ENCODE data around the gene POLR3G. TPM values are rescaled to one million over a fixed set of nuclear protein-coding genes. Genes with fewer than 3 reads are reported as not detected.

The POLR3G gene
- total RNA-seq, 1 experiment from 2014 or later = 4.4 TPM

GRCh38 chr5:90562341-90562740 lies 87.7 kb downstream of the POLR3G start:
- Histone ChIP-seq H2AFZ (no peak overlapping the region), H3F3A (ENCODE audit: insufficient read depth, low read depth) (no peaks in the 10 kb centered on the region), H3K27ac (no peak overlapping the region), H3K4me3 (no peak overlapping the region), H3K4me1 (replicated peaks; ENCODE audit: insufficient read depth) (0 out of 2 replicates have a peak, but pooled peaks cover 4% of the 10 kb centered on the region), H3K9me3 (ENCODE audit: insufficient read depth, low read depth) (peaks cover 5% of the 10 kb centered on the region; the same call in 1 of the 2 replicates), H4K20me1 (ENCODE audit: insufficient read depth) (no peaks in the 10 kb centered on the region), H3K4me2 (no peak overlapping the region), H3K79me2 (ENCODE audit: low read depth) (no peaks in the 10 kb centered on the region), H3K9me2 (ENCODE audit: insufficient read depth) (no peaks in the 10 kb centered on the region), H3K36me3 (ENCODE audit: low read depth) (no peaks in the 10 kb centered on the region), H3K27me3 (ENCODE audit: insufficient read depth, low read depth) (peaks cover 7% of the 10 kb centered on the region; the same call in 1 of the 2 replicates)
- ChIA-PET CTCF (no interaction called here), POLR2A (ENCODE audit: unreplicated experiment) (no interaction called here)
- intact Hi-C loops (cut with micrococcal nuclease; ENCODE audit: unreplicated experiment) = no loop called here
- TF ChIP-seq, protein P1, sequence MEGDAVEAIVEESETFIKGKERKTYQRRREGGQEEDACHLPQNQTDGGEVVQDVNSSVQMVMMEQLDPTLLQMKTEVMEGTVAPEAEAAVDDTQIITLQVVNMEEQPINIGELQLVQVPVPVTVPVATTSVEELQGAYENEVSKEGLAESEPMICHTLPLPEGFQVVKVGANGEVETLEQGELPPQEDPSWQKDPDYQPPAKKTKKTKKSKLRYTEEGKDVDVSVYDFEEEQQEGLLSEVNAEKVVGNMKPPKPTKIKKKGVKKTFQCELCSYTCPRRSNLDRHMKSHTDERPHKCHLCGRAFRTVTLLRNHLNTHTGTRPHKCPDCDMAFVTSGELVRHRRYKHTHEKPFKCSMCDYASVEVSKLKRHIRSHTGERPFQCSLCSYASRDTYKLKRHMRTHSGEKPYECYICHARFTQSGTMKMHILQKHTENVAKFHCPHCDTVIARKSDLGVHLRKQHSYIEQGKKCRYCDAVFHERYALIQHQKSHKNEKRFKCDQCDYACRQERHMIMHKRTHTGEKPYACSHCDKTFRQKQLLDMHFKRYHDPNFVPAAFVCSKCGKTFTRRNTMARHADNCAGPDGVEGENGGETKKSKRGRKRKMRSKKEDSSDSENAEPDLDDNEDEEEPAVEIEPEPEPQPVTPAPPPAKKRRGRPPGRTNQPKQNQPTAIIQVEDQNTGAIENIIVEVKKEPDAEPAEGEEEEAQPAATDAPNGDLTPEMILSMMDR (conservative IDR thresholded peaks at IDR 0.05) = no peak
- TF ChIP-seq EZH2 (IDR thresholded peaks at IDR 0.05; ENCODE audit: low read depth) = no peak
- DNase-seq = no peak
- no TSS peak for BruUV-seq (replicated peaks)

- Histone ChIP-seq H3F3A (ENCODE audit: insufficient read depth, low read depth) (no peaks in the 10 kb centered on the region), H2AFZ (no peak overlapping the region), H3K9me3 (ENCODE audit: insufficient read depth, low read depth) (peaks cover 5% of the 10 kb centered on the region; the same call in 1 of the 2 replicates), H3K79me2 (ENCODE audit: low read depth) (no peaks in the 10 kb centered on the region), H3K36me3 (ENCODE audit: low read depth) (no peaks in the 10 kb centered on the region), H3K9me2 (ENCODE audit: insufficient read depth) (no peaks in the 10 kb centered on the region), H3K4me3 (no peak overlapping the region), H3K27ac (no peak overlapping the region), H3K4me1 (replicated peaks; ENCODE audit: insufficient read depth) (no peaks in the 10 kb centered on the region), H4K20me1 (ENCODE audit: insufficient read depth) (no peaks in the 10 kb centered on the region), H3K4me2 (no peak overlapping the region), H3K27me3 (ENCODE audit: insufficient read depth, low read depth) (no peaks in the 10 kb centered on the region)
- no peak for TF ChIP-seq EZH2 (IDR thresholded peaks at IDR 0.05; ENCODE audit: low read depth)
- intact Hi-C loops (cut with micrococcal nuclease; ENCODE audit: unreplicated experiment) = no loop called here
- DNase-seq = no peak
- POLR2A ChIA-PET (ENCODE audit: unreplicated experiment) = no interaction called here
- BruUV-seq (replicated peaks) = no TSS peak
- CTCF ChIA-PET = no interaction called here
Measured at GRCh38 chr5:90563108-90563507, 88.4 kb downstream of the POLR3G start.

Other genes starting within 250 kb of the POLR3G start
- gene CETN3, start 65.1 kb upstream of the POLR3G start, total RNA-seq (2021) = 29.3 and 35.6 TPM in 2 replicates
- gene MBLAC2, start 93 bp upstream of the POLR3G start, total RNA-seq (2021) = 4.3 and 4.6 TPM in 2 replicates
- 4.6 and 10.6 TPM in 2 replicates for gene LYSMD3, start 54.7 kb downstream of the POLR3G start, total RNA-seq (2021)
- 1.0 and 1.2 TPM in 2 replicates for gene ADGRV1, start 83.9 kb downstream of the POLR3G start, total RNA-seq (2021)

Measured in PC-9 (cell line).